ENCODE data around the gene NMNAT2. TPM values are rescaled to one million over a fixed set of nuclear protein-coding genes. Genes with fewer than 3 reads are reported as not detected.

NMNAT2 gene
- total and polyA plus RNA-seq, 9 donors: 0.24 to 2.5 (median 0.77) TPM; not detected in 1

DNA sequence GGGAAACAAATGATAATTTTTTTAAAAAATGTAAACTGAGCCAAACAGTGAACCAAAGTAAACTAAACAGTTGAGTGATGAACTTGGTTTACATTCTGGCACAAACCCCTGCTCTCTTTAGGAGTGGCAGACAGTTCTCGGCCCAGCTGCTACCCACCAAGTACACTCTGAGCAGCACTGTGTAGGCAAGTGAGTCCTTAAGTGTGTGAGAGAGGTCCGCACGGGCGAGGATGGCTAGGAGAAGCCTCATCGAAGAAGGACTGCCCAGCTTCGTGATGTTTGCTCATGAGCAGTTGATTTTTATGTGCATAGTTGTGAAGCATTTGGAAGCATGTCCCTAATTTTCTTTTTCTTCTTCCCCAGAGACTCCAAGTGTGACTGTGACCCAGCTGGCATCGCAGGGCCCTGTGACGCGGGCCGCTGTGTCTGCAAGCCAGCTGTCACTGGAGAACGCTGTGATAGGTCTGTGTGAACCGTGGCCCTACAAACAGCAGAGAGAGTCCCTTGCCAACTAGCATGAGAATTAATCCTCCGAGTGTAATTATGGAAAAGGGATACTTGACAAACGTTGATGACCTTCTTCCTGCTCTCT, 200.1 kb downstream of the NMNAT2 start:
- no peak for TF ChIP-seq POLR2A (IDR thresholded peaks at IDR 0.05)
- TF ChIP-seq EP300 (IDR thresholded peaks at IDR 0.05): no peak
- TF ChIP-seq, protein P1, sequence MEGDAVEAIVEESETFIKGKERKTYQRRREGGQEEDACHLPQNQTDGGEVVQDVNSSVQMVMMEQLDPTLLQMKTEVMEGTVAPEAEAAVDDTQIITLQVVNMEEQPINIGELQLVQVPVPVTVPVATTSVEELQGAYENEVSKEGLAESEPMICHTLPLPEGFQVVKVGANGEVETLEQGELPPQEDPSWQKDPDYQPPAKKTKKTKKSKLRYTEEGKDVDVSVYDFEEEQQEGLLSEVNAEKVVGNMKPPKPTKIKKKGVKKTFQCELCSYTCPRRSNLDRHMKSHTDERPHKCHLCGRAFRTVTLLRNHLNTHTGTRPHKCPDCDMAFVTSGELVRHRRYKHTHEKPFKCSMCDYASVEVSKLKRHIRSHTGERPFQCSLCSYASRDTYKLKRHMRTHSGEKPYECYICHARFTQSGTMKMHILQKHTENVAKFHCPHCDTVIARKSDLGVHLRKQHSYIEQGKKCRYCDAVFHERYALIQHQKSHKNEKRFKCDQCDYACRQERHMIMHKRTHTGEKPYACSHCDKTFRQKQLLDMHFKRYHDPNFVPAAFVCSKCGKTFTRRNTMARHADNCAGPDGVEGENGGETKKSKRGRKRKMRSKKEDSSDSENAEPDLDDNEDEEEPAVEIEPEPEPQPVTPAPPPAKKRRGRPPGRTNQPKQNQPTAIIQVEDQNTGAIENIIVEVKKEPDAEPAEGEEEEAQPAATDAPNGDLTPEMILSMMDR (IDR thresholded peaks at IDR 0.05): no peak
- H3K27ac ChIP-seq: no peak overlapping the region
- DNase-seq: no peak
- H3K9me3 ChIP-seq: no peaks in the 10 kb centered on the region
- no peak overlapping the region for H3K4me3 ChIP-seq
- intact Hi-C loops (cut with DNase I): no loop called here
- H3K27me3 ChIP-seq: no peaks in the 10 kb centered on the region
- WGBS, 3 donors: 61 to 76% (median 73%) methylated on average over 14 of the region's 14 CpGs
- H3K4me1 ChIP-seq (ENCODE audit: insufficient read depth): peaks cover 4% of the 10 kb centered on the region
- H3K36me3 ChIP-seq: no peaks in the 10 kb centered on the region

DNA sequence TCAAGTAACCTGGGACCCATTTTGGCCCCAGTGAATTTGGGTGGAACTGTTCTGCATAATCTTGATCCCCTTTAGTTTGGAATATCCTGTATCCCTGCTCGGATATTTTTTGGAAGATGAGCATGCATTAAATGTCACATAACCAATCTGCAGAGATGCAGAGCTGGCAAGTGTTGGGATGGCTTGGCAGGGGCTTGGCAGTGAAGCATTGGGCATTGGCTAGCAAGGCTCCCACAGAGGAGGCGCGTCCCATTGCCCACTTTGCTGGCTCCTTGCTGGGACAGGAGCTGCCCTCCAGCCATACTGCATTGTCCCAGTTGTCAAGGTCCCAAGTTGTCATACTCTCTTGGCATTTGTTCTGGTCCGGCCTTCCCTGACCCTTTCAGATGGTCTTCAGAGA, 202.2 kb downstream of the NMNAT2 start:
- intact Hi-C loops (cut with DNase I): no loop called here
- no peaks in the 10 kb centered on the region for H3K27me3 ChIP-seq
- no peak for TF ChIP-seq EP300 (IDR thresholded peaks at IDR 0.05)
- TF ChIP-seq, protein P1 (IDR thresholded peaks at IDR 0.05): no peak
- TF ChIP-seq POLR2A (IDR thresholded peaks at IDR 0.05): no peak
- no peaks in the 10 kb centered on the region for H3K36me3 ChIP-seq
- WGBS, 3 donors: 95 to 98% (median 98%) methylated on average over 4 of the region's 4 CpGs
- no peaks in the 10 kb centered on the region for H3K9me3 ChIP-seq
- no peak for DNase-seq
- H3K4me1 ChIP-seq (ENCODE audit: insufficient read depth): peaks cover 4% of the 10 kb centered on the region
- H3K27ac ChIP-seq: no peak overlapping the region
- no peak overlapping the region for H3K4me3 ChIP-seq

DNA sequence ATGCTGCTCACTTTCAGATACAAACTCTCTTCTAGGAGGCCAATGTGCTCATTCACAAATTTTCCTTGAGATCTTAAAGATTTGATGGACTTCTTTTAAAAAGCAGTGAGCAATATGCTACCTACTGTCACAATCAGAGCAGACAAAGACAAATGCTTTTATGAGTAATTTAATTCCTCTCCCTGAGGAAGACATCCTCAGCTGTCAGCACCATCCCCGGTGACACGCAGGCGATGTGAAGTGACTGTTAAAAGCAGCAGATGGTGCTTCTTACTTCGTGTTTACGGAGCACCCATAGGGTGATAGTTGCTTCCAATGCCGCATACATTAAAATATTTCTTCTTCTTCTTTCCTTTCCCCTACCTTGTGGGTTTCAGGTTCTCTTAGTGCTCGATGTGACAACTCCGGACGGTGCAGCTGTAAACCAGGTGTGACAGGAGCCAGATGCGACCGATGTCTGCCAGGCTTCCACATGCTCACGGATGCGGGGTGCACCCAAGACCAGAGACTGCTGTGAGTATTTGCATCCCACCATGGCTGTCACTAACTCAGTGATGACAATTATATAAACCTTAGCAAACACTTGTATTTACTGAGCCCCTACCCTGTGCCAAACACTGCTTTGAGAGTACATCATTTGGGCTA, 203.0 kb downstream of the NMNAT2 start:
- Histone ChIP-seq H3K4me3 (no peak overlapping the region), H3K4me1 (ENCODE audit: insufficient read depth) (peaks cover 4% of the 10 kb centered on the region), H3K36me3 (no peaks in the 10 kb centered on the region), H3K27me3 (no peaks in the 10 kb centered on the region), H3K27ac (no peak overlapping the region), H3K9me3 (no peaks in the 10 kb centered on the region)
- 85 to 94% (median 94%) methylated on average over 13 of the region's 13 CpGs for WGBS, 3 donors
- intact Hi-C loops (cut with DNase I): no loop called here
- no peak for DNase-seq
- TF ChIP-seq, protein P1 (IDR thresholded peaks at IDR 0.05): no peak
- TF ChIP-seq POLR2A (IDR thresholded peaks at IDR 0.05): no peak
- TF ChIP-seq EP300 (IDR thresholded peaks at IDR 0.05): no peak

DNA sequence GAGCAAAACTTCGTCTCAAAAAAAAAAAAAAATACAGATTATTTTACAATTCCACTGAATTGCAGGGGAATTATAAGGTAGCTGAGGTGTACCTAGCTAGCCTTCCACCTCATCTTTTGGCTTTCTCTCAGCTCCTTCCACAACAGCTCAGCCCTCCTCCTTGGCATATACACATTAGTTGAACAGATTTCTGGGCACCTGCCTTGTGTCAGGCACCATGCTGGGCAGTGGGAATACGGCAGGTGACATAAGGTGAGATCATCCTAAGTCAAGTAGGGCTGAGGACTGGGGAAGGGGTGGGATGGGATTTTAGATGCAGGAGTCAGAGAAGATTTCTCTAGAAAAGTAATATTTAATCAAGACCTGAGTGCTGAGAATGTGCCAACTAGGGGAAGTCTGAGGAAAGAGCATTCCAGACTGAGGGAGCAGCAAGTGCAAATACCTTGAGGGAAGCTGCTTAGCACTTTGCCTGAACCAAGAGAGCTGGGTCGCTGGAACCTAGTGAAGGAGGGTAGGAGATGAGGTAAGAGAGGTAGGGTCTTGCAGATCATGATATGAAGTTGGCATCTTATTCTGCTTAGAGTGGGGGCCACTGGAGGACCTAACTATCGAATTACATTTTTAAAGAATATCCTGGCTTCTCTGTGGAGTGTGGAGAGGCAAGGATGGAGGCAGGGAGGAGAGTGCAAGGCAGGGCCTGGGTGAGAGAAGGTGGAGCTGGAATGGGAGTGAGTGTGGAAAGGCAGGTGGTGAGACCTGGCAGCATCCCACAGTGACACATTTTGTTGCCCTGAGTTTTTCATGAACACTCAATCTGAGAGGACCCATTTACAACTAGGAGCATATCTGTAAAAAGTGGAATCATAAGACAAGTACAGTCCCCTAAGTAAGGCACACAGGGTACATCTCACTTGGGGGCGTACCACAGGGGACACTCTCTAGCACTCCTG, 203.9 kb downstream of the NMNAT2 start:
- 87 to 90% (median 89%) methylated on average over 5 of the region's 5 CpGs for WGBS, 3 donors
- no peak for DNase-seq
- TF ChIP-seq, protein P1 (IDR thresholded peaks at IDR 0.05): no peak
- TF ChIP-seq POLR2A (IDR thresholded peaks at IDR 0.05) (no peak), EP300 (IDR thresholded peaks at IDR 0.05) (no peak)
- Histone ChIP-seq H3K27me3 (no peaks in the 10 kb centered on the region), H3K36me3 (no peaks in the 10 kb centered on the region), H3K9me3 (no peaks in the 10 kb centered on the region), H3K4me1 (ENCODE audit: insufficient read depth) (peaks cover 4% of the 10 kb centered on the region), H3K4me3 (no peak overlapping the region), H3K27ac (no peak overlapping the region)
- intact Hi-C loops (cut with DNase I): no loop called here

Data from ovary (tissue), 9 donors.